ENCODE results near the gene PRKCZ. TPM values are rescaled to one million over a fixed set of nuclear protein-coding genes. Genes with fewer than 3 reads are reported as not detected.

Gene PRKCZ
- total and polyA plus RNA-seq, 2 experiments from 2014 or later: 1.4 to 2.8 TPM

DNA sequence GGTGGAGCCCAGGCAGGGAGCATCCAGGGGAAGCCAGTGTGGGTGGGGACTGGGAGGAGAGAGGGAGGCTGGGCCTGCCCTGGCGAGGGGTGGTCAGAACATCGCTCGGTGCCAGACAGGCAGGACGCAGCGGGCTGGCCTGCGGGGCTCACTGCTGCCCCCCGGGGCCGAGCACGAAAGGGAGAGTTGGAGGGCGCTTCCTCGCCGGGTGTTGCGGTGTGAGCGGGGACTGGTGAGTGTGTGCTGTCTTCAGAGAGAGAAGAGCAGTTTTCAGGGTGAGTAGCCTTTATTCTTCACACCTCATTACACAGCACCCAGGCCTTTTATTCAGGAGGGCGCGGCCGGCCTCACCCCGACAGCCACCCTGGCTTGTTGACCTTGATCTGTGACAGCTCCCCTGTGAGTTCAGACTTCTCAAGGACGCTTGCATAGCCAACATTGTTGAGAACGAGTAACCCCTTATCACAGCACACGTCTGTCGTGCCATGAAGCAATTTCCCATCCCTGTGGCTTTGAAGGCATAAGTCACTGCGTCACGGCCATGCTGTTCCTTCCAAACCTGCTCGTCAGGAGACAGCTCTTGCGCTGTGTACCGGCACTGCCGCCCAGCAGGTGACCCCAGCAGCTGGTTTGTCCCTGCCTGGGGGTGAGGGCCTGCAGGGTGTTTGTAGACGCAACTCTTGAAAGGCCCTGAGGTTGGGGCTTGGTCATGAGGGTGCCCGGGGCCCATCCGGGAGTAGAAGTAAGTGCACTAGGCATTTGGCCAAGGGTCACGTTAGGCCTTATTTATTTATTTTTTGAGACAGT, 54.6 kb downstream of the PRKCZ start:
- Histone ChIP-seq H3K79me2 (ENCODE audit: insufficient read depth) (no peaks in the 10 kb centered on the region), H3K9me3 (ENCODE audit: low read depth) (no peaks in the 10 kb centered on the region), H3K4me1 (ENCODE audit: insufficient read depth) (no peaks in the 10 kb centered on the region), H3K9ac (no peak overlapping the region), H3K4me3 (no peak overlapping the region), H3K27me3 (replicated peaks; ENCODE audit: insufficient read depth) (peaks cover 14% of the 10 kb centered on the region; the same call in 1 of the 2 replicates), H3K36me3 (ENCODE audit: low read depth) (no peaks in the 10 kb centered on the region), H4K20me1 (ENCODE audit: insufficient read depth) (no peaks in the 10 kb centered on the region), H3F3A (ENCODE audit: insufficient read depth) (no peaks in the 10 kb centered on the region), H3K27ac (no peak overlapping the region), H3K9me2 (ENCODE audit: insufficient read depth) (no peaks in the 10 kb centered on the region), H2AFZ (no peak overlapping the region), H3K4me2 (ENCODE audit: unreplicated experiment) (no peak overlapping the region)
- in situ Hi-C loops (cut with MboI): no loop called here
- DNase-seq: peak; percentile 23
- WGBS, 2 experiments (ENCODE audit: low coverage in 1 of 2, low lambda C conversion rate in 2 of 2, missing lambda C conversion rate in 2 of 2): 52 to 66% methylated on average over 23 to 28 of the region's 32 CpGs
- TF ChIP-seq EZH2 (IDR thresholded peaks at IDR 0.05; ENCODE audit: insufficient read depth, poor library complexity, severe bottlenecking) (no peak), EZH2phosphoT487 (IDR thresholded peaks at IDR 0.05; ENCODE audit: insufficient read depth, low read depth) (no peak)

DNA sequence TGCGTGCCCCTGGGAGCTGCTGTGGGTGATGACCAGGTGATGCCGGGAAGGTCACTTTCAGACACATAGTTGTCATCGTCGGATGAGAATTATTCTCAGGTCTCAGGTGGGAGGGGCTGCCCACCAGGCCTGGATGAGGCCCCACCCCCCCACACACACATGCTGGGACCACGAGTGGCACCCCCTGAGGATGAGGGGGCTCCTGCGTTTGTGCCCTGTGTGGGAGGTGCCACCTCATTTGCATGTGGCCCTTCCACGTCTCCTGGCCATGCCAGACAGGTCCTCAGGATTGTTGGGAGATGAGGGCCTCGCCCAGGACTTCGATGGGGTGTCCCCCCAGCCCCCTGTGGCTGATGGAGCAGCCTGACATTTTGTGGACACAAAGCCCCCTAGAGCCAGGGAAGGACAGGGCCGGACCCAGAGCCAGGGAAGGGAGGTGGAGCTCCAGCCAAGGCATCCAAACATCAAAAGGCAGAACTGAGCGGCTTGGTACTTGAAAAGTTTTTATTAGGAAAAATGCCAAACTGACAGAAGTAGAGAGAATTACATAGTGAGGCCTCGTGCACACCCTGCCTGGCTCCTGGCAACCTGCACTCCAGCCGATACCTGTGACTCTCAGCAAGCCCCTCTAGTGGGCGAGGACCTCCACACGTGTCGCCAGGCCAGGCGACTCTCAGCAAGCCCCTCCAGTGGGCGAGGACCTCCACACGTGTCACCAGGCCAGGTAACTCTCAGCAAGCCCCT, 55.7 kb downstream of the PRKCZ start:
- Histone ChIP-seq H3K36me3 (ENCODE audit: low read depth) (no peaks in the 10 kb centered on the region), H2AFZ (no peak overlapping the region), H3K79me2 (ENCODE audit: insufficient read depth) (no peaks in the 10 kb centered on the region), H4K20me1 (ENCODE audit: insufficient read depth) (no peaks in the 10 kb centered on the region), H3K4me1 (ENCODE audit: insufficient read depth) (no peaks in the 10 kb centered on the region), H3K4me3 (no peak overlapping the region), H3K27ac (no peak overlapping the region), H3K9ac (no peak overlapping the region), H3F3A (ENCODE audit: insufficient read depth) (no peaks in the 10 kb centered on the region), H3K9me2 (ENCODE audit: insufficient read depth) (no peaks in the 10 kb centered on the region), H3K9me3 (ENCODE audit: low read depth) (no peaks in the 10 kb centered on the region), H3K27me3 (replicated peaks; ENCODE audit: insufficient read depth) (peaks cover 7% of the 10 kb centered on the region; the same call in 1 of the 2 replicates), H3K4me2 (ENCODE audit: unreplicated experiment) (no peak overlapping the region)
- DNase-seq: no peak
- in situ Hi-C loops (cut with MboI): no loop called here
- 72 to 74% methylated on average over 17 to 19 of the region's 19 CpGs for WGBS, 2 experiments (ENCODE audit: low coverage in 1 of 2, low lambda C conversion rate in 2 of 2, missing lambda C conversion rate in 2 of 2)
- TF ChIP-seq EZH2 (IDR thresholded peaks at IDR 0.05; ENCODE audit: insufficient read depth, poor library complexity, severe bottlenecking): no peak
- TF ChIP-seq EZH2phosphoT487 (IDR thresholded peaks at IDR 0.05; ENCODE audit: insufficient read depth, low read depth): no peak

DNA sequence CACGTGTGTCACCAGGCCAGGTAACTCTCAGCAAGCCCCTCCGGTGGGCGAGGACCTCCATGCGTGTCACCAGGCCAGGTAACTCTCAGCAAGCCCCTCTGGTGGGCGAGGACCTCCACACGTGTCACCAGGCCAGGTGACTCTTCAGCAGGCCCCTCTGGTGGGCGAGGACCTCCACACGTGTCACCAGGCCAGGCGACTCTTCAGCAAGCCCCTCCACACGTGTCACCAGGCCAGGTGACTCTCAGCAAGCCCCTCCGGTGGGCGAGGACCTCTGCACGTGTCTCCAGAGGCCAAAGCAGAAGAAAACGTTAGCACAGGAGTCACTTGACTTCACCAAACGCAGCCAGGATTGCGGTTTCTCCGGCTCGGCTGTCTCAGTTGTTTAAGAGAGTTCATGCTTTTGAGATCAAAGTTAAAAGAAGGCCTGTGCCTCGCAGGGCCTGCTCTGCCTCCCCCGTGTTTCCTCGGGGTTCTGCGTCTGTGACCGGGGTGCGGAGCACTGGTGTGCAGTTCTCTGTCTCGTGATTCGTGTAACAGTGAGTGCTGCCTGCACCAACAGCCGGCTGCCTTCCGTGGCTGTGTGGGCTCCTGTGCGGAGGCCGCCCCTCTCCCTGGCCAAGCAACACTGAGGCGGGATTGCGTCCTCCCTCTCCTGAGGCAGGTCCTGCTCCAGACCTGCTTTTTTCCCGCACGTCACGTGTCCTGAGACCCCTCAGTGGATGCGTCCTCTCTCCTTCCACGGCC, 56.6 kb downstream of the PRKCZ start:
- H4K20me1 ChIP-seq (ENCODE audit: insufficient read depth): no peaks in the 10 kb centered on the region
- no peaks in the 10 kb centered on the region for H3K79me2 ChIP-seq (ENCODE audit: insufficient read depth)
- TF ChIP-seq EZH2phosphoT487 (IDR thresholded peaks at IDR 0.05; ENCODE audit: insufficient read depth, low read depth) (no peak), EZH2 (IDR thresholded peaks at IDR 0.05; ENCODE audit: insufficient read depth, poor library complexity, severe bottlenecking) (no peak)
- H3K27ac ChIP-seq: no peak overlapping the region
- no peaks in the 10 kb centered on the region for H3K9me2 ChIP-seq (ENCODE audit: insufficient read depth)
- H3K27me3 ChIP-seq (replicated peaks; ENCODE audit: insufficient read depth): no peaks in the 10 kb centered on the region
- in situ Hi-C loops (cut with MboI): no loop called here
- no peaks in the 10 kb centered on the region for H3K36me3 ChIP-seq (ENCODE audit: low read depth)
- H3K9ac ChIP-seq: no peak overlapping the region
- H2AFZ ChIP-seq: no peak overlapping the region
- no peaks in the 10 kb centered on the region for H3F3A ChIP-seq (ENCODE audit: insufficient read depth)
- 65 to 71% methylated on average over 32 to 35 of the region's 37 CpGs for WGBS, 2 experiments (ENCODE audit: low coverage in 1 of 2, low lambda C conversion rate in 2 of 2, missing lambda C conversion rate in 2 of 2)
- no peak overlapping the region for H3K4me3 ChIP-seq
- no peak for DNase-seq
- no peaks in the 10 kb centered on the region for H3K9me3 ChIP-seq (ENCODE audit: low read depth)
- no peaks in the 10 kb centered on the region for H3K4me1 ChIP-seq (ENCODE audit: insufficient read depth)
- H3K4me2 ChIP-seq (ENCODE audit: unreplicated experiment): no peak overlapping the region

DNA sequence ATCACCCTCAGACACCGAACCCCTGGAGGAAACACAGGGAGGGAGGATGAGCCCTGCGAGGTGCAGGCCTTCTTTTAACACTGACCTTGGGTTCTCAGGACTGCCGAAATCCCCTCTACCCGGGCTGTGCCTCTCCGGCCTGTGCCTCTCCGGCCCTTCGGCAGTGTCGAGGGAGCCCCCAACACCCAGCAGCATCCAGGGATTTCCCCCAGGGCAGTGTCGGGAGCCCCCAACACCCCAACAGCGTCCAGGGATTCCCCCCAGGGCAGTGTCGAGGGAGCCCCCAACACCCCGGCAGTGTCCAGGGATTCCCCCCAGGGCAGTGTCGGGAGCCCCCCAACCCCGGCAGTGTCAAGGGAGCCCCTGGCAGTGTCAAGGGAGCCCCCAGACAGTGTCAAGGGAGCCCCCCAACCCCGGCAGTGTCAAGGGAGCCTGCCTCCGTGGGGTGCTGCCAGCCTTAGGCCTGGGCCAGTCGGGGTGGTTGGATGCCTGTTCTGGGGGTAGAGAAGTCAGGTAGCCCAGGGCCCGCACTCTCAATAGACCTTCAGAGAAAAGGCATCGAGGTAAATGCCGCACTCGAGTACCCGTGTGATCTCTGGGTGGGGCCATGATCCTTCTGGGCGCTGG, 57.5 kb downstream of the PRKCZ start:
- in situ Hi-C loops (cut with MboI): no loop called here
- no peaks in the 10 kb centered on the region for H3K9me3 ChIP-seq (ENCODE audit: low read depth)
- no peaks in the 10 kb centered on the region for H4K20me1 ChIP-seq (ENCODE audit: insufficient read depth)
- H3K4me1 ChIP-seq (ENCODE audit: insufficient read depth): no peaks in the 10 kb centered on the region
- no peak overlapping the region for H2AFZ ChIP-seq
- no peaks in the 10 kb centered on the region for H3K79me2 ChIP-seq (ENCODE audit: insufficient read depth)
- no peak for DNase-seq
- no peak overlapping the region for H3K4me2 ChIP-seq (ENCODE audit: unreplicated experiment)
- H3K36me3 ChIP-seq (ENCODE audit: low read depth): no peaks in the 10 kb centered on the region
- no peak for TF ChIP-seq EZH2 (IDR thresholded peaks at IDR 0.05; ENCODE audit: insufficient read depth, poor library complexity, severe bottlenecking)
- no peaks in the 10 kb centered on the region for H3F3A ChIP-seq (ENCODE audit: insufficient read depth)
- 67 to 76% methylated on average over 17 to 22 of the region's 23 CpGs for WGBS, 2 experiments (ENCODE audit: low coverage in 1 of 2, low lambda C conversion rate in 2 of 2, missing lambda C conversion rate in 2 of 2)
- no peaks in the 10 kb centered on the region for H3K27me3 ChIP-seq (replicated peaks; ENCODE audit: insufficient read depth)
- no peak overlapping the region for H3K9ac ChIP-seq
- no peak overlapping the region for H3K4me3 ChIP-seq
- no peak overlapping the region for H3K27ac ChIP-seq
- no peaks in the 10 kb centered on the region for H3K9me2 ChIP-seq (ENCODE audit: insufficient read depth)

Measured in GM23248 (cell line).